ENCODE measurements around the gene KCMF1.
A peak's percentile ranks its signal among the peaks of the same experiment; 100 is the strongest.

KCMF1 gene

GRCh38 chr2:84956334-84957297, 14.3 kb upstream of the KCMF1 start:
- no peak overlapping the region for H3K4me3 ChIP-seq (ENCODE audit: low read depth, low read length)

DNA sequence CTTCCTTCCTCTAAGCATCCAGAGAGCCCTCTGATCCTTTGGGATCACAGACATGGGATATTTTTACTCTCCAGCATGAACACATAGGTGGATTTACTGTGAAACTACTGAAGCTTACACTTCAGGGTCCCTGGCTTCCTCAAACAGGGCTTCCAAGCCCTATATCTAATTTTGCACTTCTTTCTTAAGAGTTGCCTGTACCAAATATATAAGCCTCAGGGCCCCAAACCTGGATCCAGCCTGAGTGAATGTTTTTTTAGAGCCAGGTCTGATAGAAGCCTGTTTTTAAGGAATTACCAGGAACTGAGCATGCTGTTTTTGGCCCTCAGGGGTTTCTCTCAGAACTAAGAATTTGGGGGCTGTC, 13.2 kb upstream of the KCMF1 start:
- H3K4me3 ChIP-seq (ENCODE audit: low read depth, low read length) = no peak overlapping the region

DNA sequence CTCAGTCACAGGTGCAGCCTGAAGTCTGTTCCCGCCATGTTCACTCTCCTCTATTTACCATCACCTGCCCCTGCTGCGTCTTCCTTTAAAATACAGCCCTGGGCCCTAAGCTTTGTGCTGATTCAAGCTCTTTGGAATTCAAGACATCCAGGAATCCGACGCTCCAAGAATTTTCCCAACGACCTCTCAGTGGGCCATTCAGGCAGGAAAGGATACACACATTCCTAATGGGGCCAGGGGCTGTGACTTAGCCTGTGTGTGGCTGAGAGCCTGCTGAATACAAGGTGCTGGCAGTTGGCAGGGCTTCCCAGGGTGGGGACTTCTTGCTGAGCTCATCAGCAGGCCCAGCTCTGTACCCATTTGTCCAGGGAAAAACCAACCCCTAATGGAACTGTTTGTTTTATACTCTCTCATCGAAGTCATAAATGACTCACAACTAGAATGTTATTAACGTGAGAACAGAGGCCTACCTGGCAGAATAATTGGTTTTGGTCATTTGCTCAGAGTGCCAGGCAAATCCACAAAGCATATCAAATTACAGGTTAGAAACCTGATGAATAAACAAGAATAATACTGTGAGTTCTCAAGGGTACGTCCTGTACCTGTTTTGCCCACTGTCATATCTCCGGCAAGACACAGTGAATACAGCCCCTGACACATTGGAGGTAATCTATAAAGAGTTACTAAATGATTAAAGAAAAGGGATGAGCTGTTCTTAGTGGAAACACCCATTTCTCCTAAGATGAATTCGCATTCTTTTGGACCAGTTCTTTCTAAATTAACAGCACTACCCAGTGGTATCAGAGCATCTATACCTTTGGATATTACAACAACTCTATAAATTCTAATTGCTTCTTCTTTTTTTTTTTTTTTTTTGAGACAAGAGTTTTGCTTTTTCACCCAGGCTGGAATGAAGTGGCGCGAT, 12.6 kb upstream of the KCMF1 start:
- H3K4me3 ChIP-seq (ENCODE audit: low read depth, low read length) = no peak overlapping the region

DNA sequence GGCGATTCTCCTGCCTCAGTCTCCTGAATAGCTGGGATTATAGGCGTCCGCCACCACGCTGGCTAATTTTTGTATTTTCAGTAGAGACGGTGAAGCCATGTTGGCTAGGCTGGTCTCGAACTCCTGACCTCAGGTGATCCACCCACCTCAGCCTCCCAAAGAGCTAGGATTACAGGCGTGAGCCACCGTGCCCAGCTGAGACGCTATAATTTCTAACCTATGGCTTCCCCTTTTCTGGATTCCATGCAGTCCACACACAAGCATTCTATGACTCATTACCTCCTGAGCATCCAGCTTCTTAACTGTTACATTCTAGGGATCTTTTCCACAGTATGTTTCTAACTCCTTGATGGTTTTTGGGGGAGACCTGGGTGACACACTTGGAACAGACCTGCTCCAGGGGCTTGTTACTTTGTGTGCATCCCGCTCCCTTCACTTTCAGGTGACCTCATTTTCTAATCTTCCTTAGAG, 11.8 kb upstream of the KCMF1 start:
- H3K4me3 ChIP-seq (ENCODE audit: low read depth, low read length) = no peak overlapping the region

DNA sequence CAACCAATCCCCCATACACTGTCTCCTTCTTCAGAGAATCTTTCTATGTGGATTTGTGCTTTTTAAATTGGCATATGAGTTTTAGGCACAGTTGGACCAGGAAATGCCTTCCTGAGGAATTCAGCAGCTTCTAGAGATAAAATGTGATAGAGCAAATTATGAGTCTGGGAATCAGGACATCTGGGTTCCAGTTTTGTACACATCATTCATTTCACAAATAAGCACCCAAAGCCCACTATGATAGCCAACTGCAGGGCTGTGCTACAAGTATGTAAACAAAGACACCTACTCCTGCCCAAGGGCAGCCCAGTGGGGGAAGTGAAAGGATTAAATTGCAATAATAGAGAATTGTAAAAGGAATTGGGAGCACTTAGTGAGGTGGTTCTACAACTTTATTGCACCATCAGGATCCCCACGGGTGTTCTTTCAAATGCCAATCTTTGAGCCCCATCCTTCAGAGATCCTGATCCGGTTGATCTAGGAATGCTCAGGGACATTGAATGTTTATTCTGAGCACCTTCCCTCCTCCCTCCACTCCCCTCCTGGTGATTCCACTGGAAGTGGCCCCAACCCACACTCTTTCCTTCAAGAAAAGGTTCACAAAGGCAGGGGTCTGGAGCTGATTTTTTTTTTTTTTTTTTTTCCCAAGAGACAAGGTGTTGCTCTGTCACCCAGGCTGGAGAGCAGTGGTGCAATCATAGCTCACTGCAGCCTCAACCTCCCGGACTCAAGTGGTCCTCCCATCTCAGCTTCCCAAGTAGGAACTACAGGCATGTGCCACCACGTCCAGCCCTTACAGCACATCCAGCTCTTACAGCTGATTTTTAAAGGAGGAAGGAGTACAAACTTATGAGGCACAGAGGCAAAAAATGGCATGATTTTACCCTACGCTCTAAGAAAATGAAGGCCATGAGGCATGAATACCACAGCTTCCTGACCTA, 11.1 kb upstream of the KCMF1 start:
- H3K4me3 ChIP-seq (ENCODE audit: low read depth, low read length) = no peak overlapping the region

DNA sequence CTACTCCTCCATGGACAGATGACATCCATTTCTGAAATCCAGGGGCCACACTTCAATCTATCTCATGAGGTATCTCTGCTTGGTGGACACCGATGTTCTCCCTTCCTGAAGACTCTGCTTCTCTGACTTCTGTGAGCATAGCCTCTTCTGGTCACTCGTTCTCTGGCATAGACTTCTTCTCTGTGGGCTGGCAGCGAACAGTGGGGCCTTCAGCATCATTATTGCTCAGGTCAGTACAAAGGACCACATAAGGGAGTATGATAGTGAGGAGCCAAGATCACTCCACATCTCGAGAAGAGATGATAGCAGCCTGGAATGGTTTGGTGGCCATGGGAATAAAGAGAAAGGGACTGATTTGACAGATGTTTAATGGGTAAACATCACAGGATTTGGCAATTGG, 8.0 kb upstream of the KCMF1 start:
- H3K4me3 ChIP-seq (ENCODE audit: low read depth, low read length) = no peak overlapping the region

- H3K4me3 ChIP-seq (ENCODE audit: low read depth, low read length) = no peak overlapping the region
Measured at GRCh38 chr2:84963323-84963691, 7.7 kb upstream of the KCMF1 start.

- no peak overlapping the region for H3K4me3 ChIP-seq (ENCODE audit: low read depth, low read length)
Measured at GRCh38 chr2:84963692-84964405, 7.1 kb upstream of the KCMF1 start.

DNA sequence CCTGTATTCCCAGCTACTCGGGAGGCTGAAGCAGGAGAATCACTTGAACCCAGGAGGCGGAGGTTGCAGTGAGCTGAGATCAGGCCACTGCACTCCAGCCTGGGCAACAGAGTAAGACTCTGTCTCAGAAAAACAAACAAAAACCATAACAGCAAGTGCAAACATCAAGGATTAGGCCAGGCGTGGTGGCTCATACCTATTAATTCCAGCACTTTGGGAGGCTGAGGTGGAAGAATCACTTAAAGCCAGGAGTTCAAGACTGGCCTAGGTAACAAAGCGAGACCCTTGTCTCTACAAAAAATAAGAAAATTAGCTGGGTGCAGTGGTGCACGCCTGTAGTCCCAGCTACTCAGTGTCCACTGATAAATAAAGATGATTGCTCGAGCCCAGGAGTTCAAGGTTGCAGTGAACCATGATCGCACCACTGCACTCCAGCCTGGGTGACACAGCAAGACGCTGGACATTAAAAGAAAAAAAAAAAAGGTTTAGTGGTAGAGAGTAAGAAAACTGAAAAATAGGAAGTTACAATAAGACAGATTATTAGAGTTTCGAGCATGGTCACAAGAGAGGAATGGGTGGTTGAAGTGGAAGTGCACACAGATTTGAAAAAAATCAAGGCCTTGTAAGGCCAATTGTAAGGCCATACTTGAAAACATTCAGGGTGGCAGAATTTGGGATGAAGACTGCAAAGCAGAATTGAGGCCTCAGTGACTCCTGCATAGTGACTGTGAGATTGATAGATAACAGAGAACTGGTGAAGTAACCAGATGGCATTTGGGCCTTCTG, 6.4 kb upstream of the KCMF1 start:
- H3K4me3 ChIP-seq (ENCODE audit: low read depth, low read length) = no peak overlapping the region

DNA sequence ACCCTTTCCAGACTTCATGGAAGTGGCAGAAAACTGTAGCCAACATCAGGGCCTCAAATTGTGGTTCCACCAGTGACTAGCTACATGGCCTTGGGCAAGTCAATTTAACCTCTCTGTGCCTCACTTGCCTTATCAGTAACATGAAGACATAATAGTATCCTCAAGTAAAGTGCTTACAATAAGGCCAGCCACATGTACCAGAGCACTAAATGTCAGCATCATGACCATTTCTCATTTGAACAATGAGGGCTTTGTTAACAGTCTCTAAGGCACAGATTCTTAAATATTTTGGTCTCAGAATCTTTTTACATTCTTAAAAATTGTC, 5.8 kb upstream of the KCMF1 start:
- H3K4me3 ChIP-seq (ENCODE audit: low read depth, low read length) = no peak overlapping the region

GRCh38 chr2:84965827-84966226, 5.1 kb upstream of the KCMF1 start:
- no peak overlapping the region for H3K4me3 ChIP-seq (ENCODE audit: low read depth, low read length)

DNA sequence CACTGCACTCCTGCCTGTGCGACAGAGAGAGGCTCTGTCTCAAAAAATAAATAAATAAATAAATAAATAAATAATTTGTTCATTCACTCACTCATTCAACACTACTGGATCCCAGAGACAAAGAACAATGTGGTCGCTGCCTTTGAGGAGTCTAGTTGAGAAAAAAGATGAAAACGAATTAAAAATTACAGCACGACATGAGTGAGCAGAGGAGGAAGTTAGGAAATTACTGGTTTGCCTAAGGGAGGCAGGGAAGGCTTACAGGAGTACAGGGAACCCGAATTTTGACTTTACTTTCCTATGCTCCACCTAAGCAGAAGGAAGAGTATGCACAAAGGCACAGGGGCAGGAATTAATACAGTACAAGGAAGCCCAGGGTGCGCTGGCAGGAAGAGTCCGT, 4.2 kb upstream of the KCMF1 start:
- no peak overlapping the region for H3K4me3 ChIP-seq (ENCODE audit: low read depth, low read length)

DNA sequence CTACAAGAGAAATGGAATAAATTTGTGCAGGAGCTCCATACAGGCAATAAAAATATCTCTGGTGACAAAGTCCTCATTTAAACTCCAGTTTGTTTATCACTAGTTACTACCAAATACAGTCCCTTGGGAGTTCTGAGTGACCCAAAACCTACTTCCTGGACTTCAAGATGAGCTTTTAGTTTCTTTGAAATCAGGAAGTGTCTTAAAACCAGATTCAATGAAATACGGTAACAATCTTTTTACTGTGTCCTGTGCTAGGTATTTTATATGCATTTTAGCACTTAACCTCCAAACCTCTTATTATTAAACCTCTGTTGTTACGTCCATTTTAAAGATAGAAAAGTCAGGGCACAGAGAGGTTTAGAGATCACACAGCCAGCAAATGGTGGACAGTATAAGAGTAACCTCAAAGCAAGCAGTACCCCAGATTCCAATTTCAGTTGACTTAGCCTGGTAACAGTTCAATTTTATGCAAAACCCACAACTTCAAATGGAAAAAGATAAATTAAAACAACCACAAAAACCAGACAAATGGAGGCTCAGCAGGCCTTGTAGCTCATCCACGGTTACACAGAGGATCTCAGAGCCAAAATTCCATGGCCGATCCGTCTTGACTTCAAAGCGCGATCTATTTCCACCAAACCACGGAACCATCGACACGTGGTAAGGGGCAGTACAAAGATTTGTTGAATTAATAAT, 1.3 kb upstream of the KCMF1 start:
- peak overlapping the region; percentile 95 for H3K4me3 ChIP-seq (ENCODE audit: low read depth, low read length)

GRCh38 chr2:84970210-84970867, 622 bp upstream of the KCMF1 start:
- H3K4me3 ChIP-seq (ENCODE audit: low read depth, low read length) = peak overlapping the region; percentile 95

- peak overlapping the region; percentile 96 for H3K4me3 ChIP-seq (ENCODE audit: low read depth, low read length)
Measured at GRCh38 chr2:84971510-84972206, 697 bp downstream of the KCMF1 start.

- H3K4me3 ChIP-seq (ENCODE audit: low read depth, low read length) = peak overlapping the region; percentile 96
Measured at GRCh38 chr2:84972207-84972783, 1.3 kb downstream of the KCMF1 start.

DNA sequence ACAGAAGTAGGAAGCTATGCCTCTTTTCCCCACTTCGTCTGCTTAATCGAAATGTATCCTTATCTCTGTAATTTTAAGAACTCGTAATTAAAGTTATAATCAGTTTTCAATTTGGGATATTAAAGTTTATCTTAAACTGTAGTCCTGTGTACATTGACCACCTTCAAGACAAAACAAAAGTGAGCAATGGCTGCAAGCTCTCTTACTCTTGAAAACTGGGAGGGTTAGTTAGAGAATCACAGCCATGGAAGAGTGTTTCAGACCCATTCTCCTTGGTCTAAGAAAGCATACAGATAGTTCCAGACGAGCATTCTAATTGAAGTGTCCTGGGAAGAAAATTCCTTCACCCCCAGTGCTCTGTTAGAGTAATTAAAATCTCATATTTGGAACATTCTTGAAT, 2.0 kb downstream of the KCMF1 start:
- peak overlapping the region; percentile 96 for H3K4me3 ChIP-seq (ENCODE audit: low read depth, low read length)
